ENCODE measurements around the gene COP1.
A peak's percentile ranks its signal among the peaks of the same experiment; 100 is the strongest.

COP1 gene

DNA sequence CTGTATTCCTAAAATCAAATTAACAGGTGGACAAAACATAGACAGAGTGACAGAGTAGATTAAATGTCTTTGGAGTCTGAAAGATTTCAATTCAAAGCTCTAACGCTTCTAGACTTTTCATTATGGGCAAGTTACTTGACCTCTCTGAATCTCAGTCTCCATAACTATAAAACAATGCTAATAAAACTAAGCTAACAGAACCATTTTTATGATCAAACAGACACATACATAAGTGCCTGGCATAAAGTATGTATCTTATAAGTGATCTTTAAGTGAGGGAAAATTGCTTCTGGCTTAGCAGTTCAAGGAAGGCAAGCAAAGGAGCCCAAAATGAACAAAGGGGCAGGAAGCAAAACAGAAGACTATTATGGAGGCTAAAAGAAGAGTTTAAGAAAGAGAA lies 246.9 kb downstream of the COP1 start:
- Histone ChIP-seq H3K27ac (ENCODE audit: low read depth, low read length) (no peak overlapping the region), H3K27me3 (ENCODE audit: insufficient read depth, low read length) (no peaks in the 10 kb centered on the region), H3K9me3 (ENCODE audit: insufficient read depth, low read depth, low read length) (no peaks in the 10 kb centered on the region), H3K36me3 (ENCODE audit: insufficient read depth, low read length) (peaks cover 8% of the 10 kb centered on the region; the same call in 1 of the 2 replicates), H3K4me1 (ENCODE audit: insufficient read depth, low read length) (no peaks in the 10 kb centered on the region), H3K4me3 (ENCODE audit: low read length) (no peak overlapping the region), H3K9ac (ENCODE audit: low read depth, low read length) (no peak overlapping the region)
- WGBS, result 96% methylated on average over 1 of the region's 1 CpG

GRCh38 chr1:175951627-175952026 lies 255.5 kb downstream of the COP1 start:
- no CpG with 5 or more reads among the region's 1 CpG for WGBS
- Histone ChIP-seq H3K36me3 (ENCODE audit: insufficient read depth, low read length) (peaks cover 9% of the 10 kb centered on the region), H3K4me1 (ENCODE audit: insufficient read depth, low read length) (no peaks in the 10 kb centered on the region), H3K4me3 (ENCODE audit: low read length) (no peak overlapping the region), H3K27ac (ENCODE audit: low read depth, low read length) (no peak overlapping the region), H3K27me3 (ENCODE audit: insufficient read depth, low read length) (no peaks in the 10 kb centered on the region), H3K9ac (ENCODE audit: low read depth, low read length) (no peak overlapping the region), H3K9me3 (ENCODE audit: insufficient read depth, low read depth, low read length) (no peaks in the 10 kb centered on the region)

- Histone ChIP-seq H3K9me3 (ENCODE audit: insufficient read depth, low read depth, low read length) (no peaks in the 10 kb centered on the region), H3K36me3 (ENCODE audit: insufficient read depth, low read length) (peaks cover 32% of the 10 kb centered on the region), H3K27ac (ENCODE audit: low read depth, low read length) (no peak overlapping the region), H3K4me3 (ENCODE audit: low read length) (no peak overlapping the region), H3K27me3 (ENCODE audit: insufficient read depth, low read length) (no peaks in the 10 kb centered on the region), H3K9ac (ENCODE audit: low read depth, low read length) (no peak overlapping the region), H3K4me1 (ENCODE audit: insufficient read depth, low read length) (no peaks in the 10 kb centered on the region)
These were observed 259.3 kb downstream of the COP1 start for GRCh38 chr1:175947771-175948170.

GRCh38 chr1:175944591-175944990 lies 262.5 kb downstream of the COP1 start:
- H3K4me3 ChIP-seq (ENCODE audit: low read length), result no peak overlapping the region
- H3K36me3 ChIP-seq (ENCODE audit: insufficient read depth, low read length), result peaks cover 42% of the 10 kb centered on the region
- no peak overlapping the region for H3K27ac ChIP-seq (ENCODE audit: low read depth, low read length)
- H3K9me3 ChIP-seq (ENCODE audit: insufficient read depth, low read depth, low read length), result no peaks in the 10 kb centered on the region
- no CpG with 5 or more reads among the region's 2 CpGs for WGBS
- no peaks in the 10 kb centered on the region for H3K27me3 ChIP-seq (ENCODE audit: insufficient read depth, low read length)
- no peak overlapping the region for H3K9ac ChIP-seq (ENCODE audit: low read depth, low read length)
- no peaks in the 10 kb centered on the region for H3K4me1 ChIP-seq (ENCODE audit: insufficient read depth, low read length)

GRCh38 chr1:175941164-175941563 lies 265.9 kb downstream of the COP1 start:
- Histone ChIP-seq H3K36me3 (ENCODE audit: insufficient read depth, low read length) (peaks cover 35% of the 10 kb centered on the region), H3K27ac (ENCODE audit: low read depth, low read length) (no peak overlapping the region), H3K4me3 (ENCODE audit: low read length) (no peak overlapping the region), H3K9me3 (ENCODE audit: insufficient read depth, low read depth, low read length) (no peaks in the 10 kb centered on the region), H3K4me1 (ENCODE audit: insufficient read depth, low read length) (peaks cover 6% of the 10 kb centered on the region), H3K27me3 (ENCODE audit: insufficient read depth, low read length) (no peaks in the 10 kb centered on the region), H3K9ac (ENCODE audit: low read depth, low read length) (no peak overlapping the region)
- 100% methylated on average over 2 of the region's 2 CpGs for WGBS

DNA sequence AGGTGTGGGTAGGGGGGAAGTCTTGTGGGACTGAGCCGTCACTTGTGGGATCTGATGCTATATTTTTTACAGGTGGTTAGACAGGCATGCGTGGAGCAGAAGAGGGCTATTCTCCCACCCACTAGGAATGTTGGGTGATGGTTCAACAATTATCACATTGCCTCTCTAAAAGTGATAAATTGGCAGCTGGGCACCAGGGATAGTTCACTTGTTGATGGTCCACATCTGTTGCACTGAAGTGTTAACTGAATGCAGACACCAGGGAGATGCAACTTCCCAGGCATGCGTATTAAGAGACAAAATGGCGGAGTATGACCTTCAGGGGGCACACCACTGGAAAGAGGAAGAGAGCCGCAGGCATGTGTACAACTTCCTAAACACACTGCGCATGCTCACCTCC lies 270.4 kb downstream of the COP1 start:
- H3K27me3 ChIP-seq (ENCODE audit: insufficient read depth, low read length), result no peaks in the 10 kb centered on the region
- 92% methylated on average over 6 of the region's 6 CpGs for WGBS
- peaks cover 12% of the 10 kb centered on the region for H3K36me3 ChIP-seq (ENCODE audit: insufficient read depth, low read length)

GRCh38 chr1:175935566-175936115 lies 271.4 kb downstream of the COP1 start:
- WGBS, result 58% methylated on average over 3 of the region's 3 CpGs
- H3K27ac ChIP-seq (ENCODE audit: low read depth, low read length), result no peak overlapping the region
- H3K27me3 ChIP-seq (ENCODE audit: insufficient read depth, low read length), result no peaks in the 10 kb centered on the region
- H3K4me1 ChIP-seq (ENCODE audit: insufficient read depth, low read length), result peaks cover 21% of the 10 kb centered on the region
- H3K36me3 ChIP-seq (ENCODE audit: insufficient read depth, low read length), result peaks cover 12% of the 10 kb centered on the region
- no peaks in the 10 kb centered on the region for H3K9me3 ChIP-seq (ENCODE audit: insufficient read depth, low read depth, low read length)
- no peak overlapping the region for H3K4me3 ChIP-seq (ENCODE audit: low read length)
- H3K9ac ChIP-seq (ENCODE audit: low read depth, low read length), result no peak overlapping the region

More for the DNA sequence above, 270.4 kb downstream of the COP1 start:
- Histone ChIP-seq H3K4me1 (ENCODE audit: insufficient read depth, low read length) (peaks cover 21% of the 10 kb centered on the region), H3K27ac (ENCODE audit: low read depth, low read length) (no peak overlapping the region), H3K9me3 (ENCODE audit: insufficient read depth, low read depth, low read length) (no peaks in the 10 kb centered on the region), H3K4me3 (ENCODE audit: low read length) (no peak overlapping the region), H3K9ac (ENCODE audit: low read depth, low read length) (no peak overlapping the region)

DNA sequence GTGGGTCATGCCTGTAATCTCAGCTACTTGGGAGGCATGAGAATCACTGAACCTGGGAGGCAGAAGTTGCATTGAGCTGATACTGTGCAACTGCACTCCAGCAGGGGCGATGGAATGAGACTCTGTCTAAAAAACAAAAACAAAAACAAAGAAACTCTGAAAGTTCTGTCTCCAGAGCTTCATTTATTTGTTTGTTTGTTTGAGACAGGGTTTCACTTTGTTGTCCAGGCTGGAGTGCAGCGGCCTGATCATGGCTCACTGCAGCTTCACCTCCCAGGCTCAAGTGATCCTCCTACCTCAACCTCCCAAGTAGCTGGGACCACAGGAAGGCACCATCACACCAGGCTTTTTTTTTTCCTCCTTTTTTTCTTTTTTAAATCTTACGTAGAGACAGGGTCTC lies 271.9 kb downstream of the COP1 start:
- H3K4me1 ChIP-seq (ENCODE audit: insufficient read depth, low read length), result peaks cover 21% of the 10 kb centered on the region
- no peaks in the 10 kb centered on the region for H3K9me3 ChIP-seq (ENCODE audit: insufficient read depth, low read depth, low read length)
- no peak overlapping the region for H3K27ac ChIP-seq (ENCODE audit: low read depth, low read length)
- 87% methylated on average over 3 of the region's 3 CpGs for WGBS
- no peak overlapping the region for H3K4me3 ChIP-seq (ENCODE audit: low read length)
- no peak overlapping the region for H3K9ac ChIP-seq (ENCODE audit: low read depth, low read length)
- H3K36me3 ChIP-seq (ENCODE audit: insufficient read depth, low read length), result peaks cover 8% of the 10 kb centered on the region
- H3K27me3 ChIP-seq (ENCODE audit: insufficient read depth, low read length), result no peaks in the 10 kb centered on the region

- Histone ChIP-seq H3K9ac (ENCODE audit: low read depth, low read length) (no peak overlapping the region), H3K27me3 (ENCODE audit: insufficient read depth, low read length) (no peaks in the 10 kb centered on the region), H3K9me3 (ENCODE audit: insufficient read depth, low read depth, low read length) (peaks cover 1% of the 10 kb centered on the region; the same call in 1 of the 2 replicates), H3K36me3 (ENCODE audit: insufficient read depth, low read length) (no peaks in the 10 kb centered on the region), H3K4me1 (ENCODE audit: insufficient read depth, low read length) (peaks cover 21% of the 10 kb centered on the region), H3K4me3 (ENCODE audit: low read length) (no peak overlapping the region), H3K27ac (ENCODE audit: low read depth, low read length) (no peak overlapping the region)
- WGBS, result 81% methylated on average over 3 of the region's 3 CpGs
These were observed 273.3 kb downstream of the COP1 start for GRCh38 chr1:175933801-175934200.

DNA sequence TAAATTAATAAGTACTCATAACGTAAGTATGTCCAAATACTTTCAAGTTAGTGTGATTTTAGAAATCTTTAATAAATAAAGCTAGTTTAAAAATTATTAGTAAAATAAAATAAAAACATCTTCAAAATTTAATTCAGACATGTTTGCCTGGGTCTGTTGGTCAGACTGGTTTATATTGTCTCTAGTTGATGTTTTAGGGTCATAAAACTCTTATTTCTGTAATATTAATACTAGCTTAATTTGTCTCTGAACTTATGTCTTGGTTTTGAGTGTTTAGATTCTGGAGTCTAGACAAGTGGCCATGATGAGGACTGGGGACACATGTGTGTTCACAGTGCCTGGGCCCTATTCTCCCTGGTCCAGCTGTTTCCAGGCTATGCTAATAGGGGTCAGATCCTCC lies 279.1 kb downstream of the COP1 start:
- Histone ChIP-seq H3K27me3 (ENCODE audit: insufficient read depth, low read length) (peaks cover 25% of the 10 kb centered on the region; the same call in 1 of the 2 replicates), H3K4me3 (ENCODE audit: low read length) (no peak overlapping the region), H3K36me3 (ENCODE audit: insufficient read depth, low read length) (peaks cover 5% of the 10 kb centered on the region; the same call in 1 of the 2 replicates), H3K27ac (ENCODE audit: low read depth, low read length) (no peak overlapping the region), H3K4me1 (ENCODE audit: insufficient read depth, low read length) (peaks cover 4% of the 10 kb centered on the region), H3K9me3 (ENCODE audit: insufficient read depth, low read depth, low read length) (peaks cover 17% of the 10 kb centered on the region; the same call in 1 of the 2 replicates), H3K9ac (ENCODE audit: low read depth, low read length) (no peak overlapping the region)
- no CpG with 5 or more reads among the region's 1 CpG for WGBS

DNA sequence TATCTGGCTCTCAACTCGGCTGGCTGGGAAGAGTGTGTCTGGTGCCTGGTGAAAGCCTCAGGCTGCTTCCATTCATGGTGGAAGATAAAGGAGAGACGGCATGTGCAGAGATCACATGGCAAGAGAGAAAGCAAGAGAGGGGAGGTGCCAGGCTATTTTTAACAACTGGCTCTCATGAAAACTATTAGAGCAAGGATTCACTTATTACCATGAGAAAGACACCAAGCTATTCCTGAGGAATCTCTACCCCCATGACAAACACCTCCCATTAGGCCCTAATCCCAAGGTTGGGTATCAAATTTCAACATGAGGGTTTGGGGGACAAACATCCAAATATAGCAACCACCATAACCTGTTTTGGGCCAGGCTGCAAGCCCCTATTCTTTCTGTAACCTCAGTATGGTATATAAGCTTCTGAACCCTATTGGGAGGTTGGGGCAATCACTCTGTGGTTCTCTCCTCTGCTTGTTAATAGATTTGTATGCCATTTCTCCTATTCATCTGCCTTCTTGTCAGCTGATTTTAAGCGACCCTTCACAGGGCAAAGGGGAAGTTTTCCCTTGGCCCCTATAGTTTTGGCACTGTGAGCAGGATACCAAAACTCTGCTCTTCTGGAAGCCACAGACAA lies 284.7 kb downstream of the COP1 start:
- Histone ChIP-seq H3K27me3 (ENCODE audit: insufficient read depth, low read length) (peaks cover 75% of the 10 kb centered on the region), H3K9me3 (ENCODE audit: insufficient read depth, low read depth, low read length) (peaks cover 1% of the 10 kb centered on the region; the same call in 1 of the 2 replicates), H3K9ac (ENCODE audit: low read depth, low read length) (peak overlapping the region; percentile 11; the same call in 1 of the 2 replicates), H3K4me1 (ENCODE audit: insufficient read depth, low read length) (peaks cover 35% of the 10 kb centered on the region), H3K27ac (ENCODE audit: low read depth, low read length) (peak overlapping the region; percentile 83; the same call in 1 of the 2 replicates), H3K36me3 (ENCODE audit: insufficient read depth, low read length) (no peaks in the 10 kb centered on the region), H3K4me3 (ENCODE audit: low read length) (peak overlapping the region; percentile 17; the same call in 1 of the 2 replicates)
- 14% methylated on average over 3 of the region's 3 CpGs for WGBS

Measured in HUES64 (cell line).